ENCODE results near the gene TTC9C. TPM values are rescaled to one million over a fixed set of nuclear protein-coding genes. Genes with fewer than 3 reads are reported as not detected.

Gene TTC9C
- total RNA-seq, 6 experiments from 2014 or later: 8.5 to 13.3 (median 10.6) TPM

DNA sequence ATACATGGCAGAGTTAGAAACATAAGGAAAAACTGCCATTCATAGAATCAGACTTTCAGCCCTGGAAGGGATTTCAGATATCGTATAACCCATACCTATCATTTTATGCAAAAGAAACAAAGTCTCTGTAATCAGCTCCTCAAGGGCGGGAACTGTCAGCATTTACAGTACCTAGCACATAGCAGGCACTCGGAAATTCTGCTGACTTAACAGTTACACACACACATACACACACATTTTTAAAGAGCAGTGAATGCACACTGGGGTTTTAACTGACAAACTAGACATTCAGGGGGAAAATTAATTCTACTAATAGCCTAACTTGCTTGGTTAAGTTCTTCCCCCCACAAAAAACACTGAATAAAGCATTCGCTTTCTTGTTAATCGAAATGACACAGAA lies 12.1 kb upstream of the TTC9C start:
- Histone ChIP-seq H3K4me1 (peaks cover 0 to 39% (median 16%) of the 10 kb centered on the region in 4 donors), H3K9me3 (no peaks in the 10 kb centered on the region), H3K27ac (no peak overlapping the region), H3K4me3 (no peak overlapping the region), H3K36me3 (peaks cover 0 to 83% (median 51%) of the 10 kb centered on the region in 4 donors), H3K27me3 (no peaks in the 10 kb centered on the region)
- TF ChIP-seq POLR2A (IDR thresholded peaks at IDR 0.05): no peak
- TF ChIP-seq, protein P1, sequence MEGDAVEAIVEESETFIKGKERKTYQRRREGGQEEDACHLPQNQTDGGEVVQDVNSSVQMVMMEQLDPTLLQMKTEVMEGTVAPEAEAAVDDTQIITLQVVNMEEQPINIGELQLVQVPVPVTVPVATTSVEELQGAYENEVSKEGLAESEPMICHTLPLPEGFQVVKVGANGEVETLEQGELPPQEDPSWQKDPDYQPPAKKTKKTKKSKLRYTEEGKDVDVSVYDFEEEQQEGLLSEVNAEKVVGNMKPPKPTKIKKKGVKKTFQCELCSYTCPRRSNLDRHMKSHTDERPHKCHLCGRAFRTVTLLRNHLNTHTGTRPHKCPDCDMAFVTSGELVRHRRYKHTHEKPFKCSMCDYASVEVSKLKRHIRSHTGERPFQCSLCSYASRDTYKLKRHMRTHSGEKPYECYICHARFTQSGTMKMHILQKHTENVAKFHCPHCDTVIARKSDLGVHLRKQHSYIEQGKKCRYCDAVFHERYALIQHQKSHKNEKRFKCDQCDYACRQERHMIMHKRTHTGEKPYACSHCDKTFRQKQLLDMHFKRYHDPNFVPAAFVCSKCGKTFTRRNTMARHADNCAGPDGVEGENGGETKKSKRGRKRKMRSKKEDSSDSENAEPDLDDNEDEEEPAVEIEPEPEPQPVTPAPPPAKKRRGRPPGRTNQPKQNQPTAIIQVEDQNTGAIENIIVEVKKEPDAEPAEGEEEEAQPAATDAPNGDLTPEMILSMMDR (IDR thresholded peaks at IDR 0.05): no peak
- intact Hi-C loops (cut with DNase I): no loop called here
- 80% methylated on average over 5 of the region's 5 CpGs for WGBS (ENCODE audit: insufficient coverage, low coverage, low lambda C conversion rate, missing lambda C conversion rate)
- ATAC-seq: no peak
- DNase-seq: no peak

- no peak overlapping the region for H3K27ac ChIP-seq
- H3K27me3 ChIP-seq: no peaks in the 10 kb centered on the region
- H3K4me1 ChIP-seq: peaks cover 0 to 34% (median 14%) of the 10 kb centered on the region in 4 donors
- H3K9me3 ChIP-seq: no peaks in the 10 kb centered on the region
- TF ChIP-seq POLR2A (IDR thresholded peaks at IDR 0.05): no peak
- TF ChIP-seq, protein P1 (IDR thresholded peaks at IDR 0.05): no peak
- no peak overlapping the region for H3K4me3 ChIP-seq
- intact Hi-C loops (cut with DNase I): no loop called here
- no peak for DNase-seq
- peaks cover 0 to 83% (median 56%) of the 10 kb centered on the region in 4 donors for H3K36me3 ChIP-seq
- 87% methylated on average over 9 of the region's 11 CpGs for WGBS (ENCODE audit: insufficient coverage, low coverage, low lambda C conversion rate, missing lambda C conversion rate)
- no peak for ATAC-seq
Measured at GRCh38 chr11:62716816-62717215, 11.5 kb upstream of the TTC9C start.

DNA sequence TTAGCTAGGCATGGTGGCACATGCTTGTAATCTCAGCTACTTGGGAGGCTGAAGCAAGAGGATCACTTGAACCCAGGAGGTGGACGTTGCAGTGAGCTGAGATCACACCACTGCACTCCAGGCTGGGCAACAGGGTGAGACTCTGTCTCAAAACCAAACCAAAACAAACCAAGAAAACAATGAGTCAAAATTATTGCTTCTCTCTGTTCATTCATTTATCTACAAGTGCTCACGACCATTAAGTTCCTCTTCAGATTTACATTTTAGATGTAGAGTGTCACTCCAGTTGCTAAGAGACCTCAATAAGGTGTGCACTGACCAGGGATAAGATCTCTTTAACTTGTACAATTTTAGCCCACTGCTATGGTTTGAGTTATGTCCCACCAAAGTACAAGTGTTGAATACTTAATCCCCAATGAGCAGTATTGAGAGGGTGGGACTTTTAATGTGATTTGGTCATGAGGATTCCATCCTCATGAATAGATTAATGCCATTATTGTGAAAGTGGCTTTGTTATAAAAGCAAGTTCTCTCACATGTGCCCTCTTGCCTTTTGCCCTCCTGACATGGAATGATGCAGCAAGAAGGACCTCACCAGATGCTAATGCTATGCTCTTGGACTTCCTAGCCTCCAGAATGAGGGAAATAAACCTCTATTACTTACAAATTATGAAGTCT lies 8.8 kb upstream of the TTC9C start:
- 68% methylated on average over 2 of the region's 2 CpGs for WGBS (ENCODE audit: insufficient coverage, low coverage, low lambda C conversion rate, missing lambda C conversion rate)
- DNase-seq (no peak), ATAC-seq (no peak)
- Histone ChIP-seq H3K4me3 (no peak overlapping the region), H3K27me3 (no peaks in the 10 kb centered on the region), H3K27ac (no peak overlapping the region), H3K4me1 (peaks cover 0 to 13% (median 3%) of the 10 kb centered on the region in 4 donors), H3K9me3 (no peaks in the 10 kb centered on the region), H3K36me3 (peaks cover 12 to 97% (median 72%) of the 10 kb centered on the region in 4 donors)
- intact Hi-C loops (cut with DNase I): no loop called here
- TF ChIP-seq POLR2A (IDR thresholded peaks at IDR 0.05): no peak
- TF ChIP-seq, protein P1 (IDR thresholded peaks at IDR 0.05): no peak

GRCh38 chr11:62721994-62722393 lies 6.3 kb upstream of the TTC9C start:
- H3K9me3 ChIP-seq: no peaks in the 10 kb centered on the region
- ATAC-seq (no peak), DNase-seq (no peak)
- TF ChIP-seq, protein P1 (IDR thresholded peaks at IDR 0.05): no peak
- TF ChIP-seq POLR2A (IDR thresholded peaks at IDR 0.05): no peak
- no peaks in the 10 kb centered on the region for H3K27me3 ChIP-seq
- no peak overlapping the region for H3K4me3 ChIP-seq
- H3K4me1 ChIP-seq: peaks cover 0 to 14% (median 5%) of the 10 kb centered on the region in 4 donors
- intact Hi-C loops (cut with DNase I): no loop called here
- peaks cover 12 to 72% (median 56%) of the 10 kb centered on the region in 4 donors for H3K36me3 ChIP-seq
- no peak overlapping the region for H3K27ac ChIP-seq
- 76% methylated on average over 6 of the region's 7 CpGs for WGBS (ENCODE audit: insufficient coverage, low coverage, low lambda C conversion rate, missing lambda C conversion rate)
